Activated CD4-positive, alpha-beta T cell treated with anti-CD3 and anti-CD28 coated beads for 48 hours (primary cell): ENCODE measurements around the gene WDR55.
A peak's percentile ranks its signal among the peaks of the same experiment; 100 is the strongest.
"Not testable (repeated sequence)": the region's sequence is repeated elsewhere in the genome, so short reads cannot be mapped to it uniquely, and the experiment has no call there.

Source experiments
- DNase-seq: peaks from one replicate; pipeline ENCODE4 v3.0.0-alpha.2; 2020

Gene WDR55

DNA sequence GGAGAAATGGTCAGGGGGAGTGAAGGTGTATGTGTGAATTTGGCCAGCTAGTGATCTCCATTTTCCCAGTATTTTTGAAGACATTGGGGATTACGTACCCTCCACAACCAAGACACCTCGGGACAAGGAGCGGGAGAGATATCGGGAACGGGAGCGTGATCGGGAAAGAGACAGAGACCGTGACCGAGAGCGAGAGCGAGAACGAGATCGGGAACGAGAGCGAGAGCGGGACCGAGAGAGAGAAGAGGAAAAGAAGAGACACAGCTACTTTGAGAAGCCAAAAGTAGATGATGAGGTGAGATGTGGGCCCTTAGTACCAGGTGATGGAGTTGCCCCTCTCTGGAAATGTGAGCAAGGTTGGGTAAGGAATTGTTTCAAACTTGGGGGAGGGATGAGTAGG lies 5.8 kb upstream of the WDR55 start:
- no peak for DNase-seq

- DNase-seq = not testable (repeated sequence)
Measured at GRCh38 chr5:140660371-140660770, 4.3 kb upstream of the WDR55 start.

GRCh38 chr5:140664030-140664358 lies 710 bp upstream of the WDR55 start:
- DNase-seq = no peak

DNA sequence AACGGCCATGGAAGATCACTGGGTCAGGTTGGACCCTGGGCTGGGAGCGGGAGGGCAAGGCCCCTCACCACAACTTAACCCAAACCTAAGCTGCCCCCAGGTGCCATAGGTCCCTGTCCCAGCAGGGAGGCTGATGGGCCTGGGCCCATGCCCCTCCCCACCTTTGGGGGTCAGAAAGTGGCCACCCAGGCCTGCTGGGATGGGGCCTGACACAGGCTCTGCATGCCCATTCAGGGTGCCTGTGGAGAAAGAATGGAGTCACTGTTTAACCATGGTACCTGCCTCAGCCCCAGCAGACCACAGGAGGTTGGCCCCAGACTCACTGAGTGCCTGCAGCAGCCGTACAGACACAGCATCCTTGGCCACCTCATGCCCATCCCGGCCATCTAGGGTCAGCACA lies 6.3 kb downstream of the WDR55 start:
- DNase-seq = not testable (repeated sequence)

DNA sequence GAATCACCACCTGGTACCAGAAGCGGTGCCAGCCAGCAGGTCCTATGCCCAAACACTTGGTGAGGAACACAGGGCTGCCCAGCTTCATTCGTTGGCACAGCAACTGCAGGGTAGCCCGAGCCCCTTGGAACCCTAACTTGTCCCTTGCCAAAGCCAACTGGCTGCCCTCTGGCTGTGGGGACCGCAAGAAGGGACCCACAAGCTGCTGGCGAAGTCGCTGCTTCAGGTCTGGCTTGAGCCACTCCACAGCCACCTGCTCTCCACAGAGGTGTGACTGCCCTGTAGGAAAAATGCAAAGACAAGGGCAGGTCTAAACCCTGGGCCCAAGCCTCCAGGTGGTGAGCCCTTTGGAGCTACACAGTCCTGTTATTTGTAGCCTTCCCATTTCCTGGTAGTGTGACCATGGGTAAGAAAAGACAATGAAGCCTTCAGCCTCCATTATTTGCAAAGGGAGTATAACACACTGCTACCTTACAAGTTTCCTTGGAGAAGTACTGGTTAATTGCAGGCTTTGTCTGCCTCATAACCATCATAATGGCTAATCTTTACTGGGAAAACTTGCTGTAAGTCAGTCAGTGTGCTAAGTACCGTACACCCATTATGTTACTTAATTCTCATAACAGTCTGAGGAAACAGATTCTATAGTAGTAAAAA lies 6.9 kb downstream of the WDR55 start:
- no peak for DNase-seq

- no peak for DNase-seq
Measured at GRCh38 chr5:140672455-140673186, 7.9 kb downstream of the WDR55 start.

DNA sequence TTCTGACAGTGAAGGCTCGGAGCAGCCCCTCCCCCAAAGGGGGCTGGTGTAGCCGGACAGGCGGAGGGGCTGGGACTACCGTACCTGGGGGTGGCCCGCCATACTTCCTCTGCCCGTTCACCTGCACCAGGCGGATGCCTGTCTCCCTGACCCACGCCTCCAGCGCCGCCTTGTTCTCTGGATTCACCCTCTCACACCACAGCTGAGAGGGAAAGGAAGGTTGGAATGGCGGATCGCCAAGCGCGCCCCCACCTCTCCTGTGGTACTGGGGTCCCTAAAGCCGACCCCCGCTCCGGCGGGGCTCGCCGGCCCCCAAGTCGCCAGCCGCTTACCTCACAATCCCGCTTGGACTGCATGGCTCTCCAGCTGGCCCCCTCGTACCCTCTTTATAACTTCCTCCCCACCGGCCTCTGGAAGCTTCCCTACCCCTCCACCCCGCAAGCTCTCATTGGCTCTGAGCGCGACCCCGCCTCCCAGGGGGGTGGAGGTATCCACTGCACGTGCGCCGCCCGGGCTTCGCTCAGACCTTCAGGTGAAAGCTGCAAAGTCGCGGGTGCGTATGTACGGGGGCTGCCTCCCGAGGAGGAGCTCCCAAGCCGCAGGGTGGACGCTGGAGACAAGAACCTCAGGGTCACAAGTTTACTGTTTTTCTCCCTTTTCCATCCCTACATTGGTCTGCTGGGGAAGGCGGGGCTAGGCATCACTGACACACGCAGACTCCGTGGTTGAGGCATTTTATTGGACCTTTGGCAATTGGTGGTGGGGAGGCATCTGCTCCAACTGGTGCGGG lies 8.7 kb downstream of the WDR55 start, which contains the start of gene DND1:
TSS of gene DND1 (minus strand) at position 390 of the 790 bp plus-strand sequence. CDS start at position 356, 34 bp downstream.
- no peak for DNase-seq

DNA sequence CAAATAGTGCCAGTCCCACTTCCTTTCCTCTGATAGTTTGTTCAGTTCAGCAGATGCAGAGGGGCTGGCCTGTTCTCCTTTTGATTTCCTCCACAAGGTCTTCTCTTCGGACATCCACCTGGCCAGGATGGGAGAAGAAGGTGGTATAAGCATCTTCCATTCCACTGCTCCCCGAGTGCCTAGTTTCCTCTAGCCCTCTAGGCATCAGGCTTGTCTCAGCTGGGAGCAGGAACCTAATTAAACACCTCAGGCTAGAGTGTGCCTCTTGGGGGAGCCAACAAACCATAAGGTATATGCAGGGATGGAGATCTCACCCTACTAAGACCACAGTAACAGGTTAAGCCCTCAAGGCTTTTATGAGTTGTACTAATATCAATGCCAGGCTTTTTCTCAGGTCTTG lies 9.5 kb downstream of the WDR55 start:
- no peak for DNase-seq

DNA sequence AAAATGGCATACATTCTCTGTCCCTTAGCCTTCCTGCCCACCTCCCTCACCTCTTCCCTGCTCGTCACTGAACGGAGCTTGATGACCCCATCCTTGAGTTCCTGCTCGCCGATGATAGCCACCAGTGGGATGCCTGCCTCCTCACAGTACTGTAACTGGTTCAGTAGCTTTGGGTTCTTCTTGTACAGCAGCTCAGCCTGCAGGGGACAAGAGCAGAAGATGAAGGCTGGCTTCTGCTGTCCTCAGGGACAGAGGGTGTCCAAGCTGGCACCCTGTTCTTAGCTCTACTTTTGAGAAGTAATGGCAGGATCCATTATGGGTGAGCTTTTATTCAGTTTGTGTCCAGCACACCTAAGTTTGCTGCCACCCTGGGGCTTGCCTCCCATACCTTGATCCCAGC lies 9.9 kb downstream of the WDR55 start:
- DNase-seq = no peak

DNA sequence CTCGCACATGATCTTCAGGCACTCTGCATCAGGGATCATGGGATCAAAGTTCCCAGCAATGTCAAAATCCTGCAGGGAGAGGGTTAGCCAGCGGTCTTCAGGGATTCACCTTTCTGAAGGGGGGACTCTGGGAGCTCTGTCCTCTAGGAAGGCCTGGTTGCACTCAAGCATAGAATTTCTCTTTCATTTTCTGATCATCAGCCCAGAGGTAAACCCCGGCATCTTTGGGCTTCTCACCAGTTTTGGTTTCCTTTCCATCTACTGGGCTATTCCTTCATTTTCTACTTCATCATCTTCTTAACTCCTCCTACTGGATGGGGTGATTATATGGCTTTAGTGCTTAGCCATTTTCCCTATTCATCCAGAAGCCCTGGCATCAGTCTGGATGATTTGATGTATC lies 13.2 kb downstream of the WDR55 start:
- no peak for DNase-seq

GRCh38 chr5:140678993-140679392 lies 14.3 kb downstream of the WDR55 start:
- no peak for DNase-seq

- no peak for DNase-seq
Measured at GRCh38 chr5:140690376-140690932, 25.8 kb downstream of the WDR55 start.

DNA sequence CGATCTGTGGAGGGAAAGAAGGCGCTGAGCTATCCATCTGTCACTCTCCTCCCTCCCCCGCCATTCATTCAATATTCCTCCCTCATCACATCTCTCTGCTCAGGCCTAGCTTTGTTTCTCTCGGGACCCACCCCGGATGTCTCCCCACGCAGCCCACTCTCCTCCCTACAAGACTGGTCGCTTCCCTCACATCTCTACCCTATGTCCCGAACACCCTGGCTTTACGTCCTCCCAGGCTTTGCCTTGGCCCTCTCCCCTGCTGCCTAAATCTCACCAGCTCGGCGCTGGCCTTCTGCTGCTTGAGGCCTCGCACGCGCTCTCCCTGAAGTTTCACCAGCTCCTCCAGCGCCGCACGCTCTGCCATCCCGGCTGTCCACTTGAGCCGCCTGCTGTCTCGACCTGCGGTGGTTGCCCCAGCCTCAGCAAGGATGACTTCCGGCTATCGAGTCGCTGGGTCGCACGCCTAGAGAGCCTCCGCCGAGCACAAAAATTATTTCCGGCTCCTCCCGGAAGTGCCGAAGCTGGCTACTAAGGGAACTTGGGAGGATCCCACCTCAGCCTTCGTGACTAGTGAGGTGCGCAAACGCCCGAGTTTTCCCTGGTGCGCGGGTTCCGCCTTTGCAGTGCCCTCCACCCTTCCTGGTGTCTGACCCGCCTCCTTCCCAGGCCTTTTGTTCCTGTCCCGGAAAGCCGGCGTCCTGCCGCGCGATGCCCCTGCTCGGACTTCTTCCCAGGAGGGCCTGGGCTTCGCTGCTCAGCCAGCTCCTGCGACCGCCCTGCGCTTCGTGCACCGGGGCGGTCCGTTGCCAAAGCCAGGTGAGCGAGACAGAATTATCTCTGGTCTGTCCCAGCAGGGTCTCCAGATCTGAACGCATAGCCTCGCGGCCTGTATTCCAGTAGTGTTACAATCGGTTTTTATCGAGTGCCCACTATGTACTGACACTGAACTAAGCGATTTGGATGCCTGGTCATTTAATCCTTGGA lies 26.5 kb downstream of the WDR55 start, which contains the start of the genes HARS1 and HARS2:
TSS of gene HARS1 (minus strand) at position 430 of the 984 bp plus-strand sequence. CDS start at position 364, 66 bp downstream.
TSS of gene HARS2 (plus strand) at position 515 of the 984 bp plus-strand sequence. CDS start at position 709, 194 bp downstream.
- DNase-seq = peak; percentile 91

DNA sequence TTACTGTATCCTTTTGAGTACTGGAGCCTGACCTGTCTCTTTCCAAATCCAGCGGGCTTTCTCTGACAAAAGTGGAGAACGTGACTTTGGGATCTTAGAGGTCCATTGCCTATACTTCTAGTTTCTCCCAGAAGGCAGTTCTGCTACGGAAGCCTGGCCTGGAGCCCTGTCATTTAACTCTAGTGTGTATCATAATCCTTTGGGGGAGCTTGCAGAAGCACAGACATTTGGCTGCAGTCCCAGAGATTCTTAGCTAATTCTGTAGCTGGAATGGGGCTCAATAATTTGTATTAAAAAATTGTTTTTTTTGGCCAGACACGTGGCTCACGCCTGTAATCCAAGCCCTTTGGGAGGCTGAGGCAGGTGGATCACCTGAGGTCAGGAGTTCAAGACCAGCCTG lies 29.6 kb downstream of the WDR55 start:
- no peak for DNase-seq

GRCh38 chr5:140696891-140697492 lies 32.3 kb downstream of the WDR55 start:
- DNase-seq = no peak

GRCh38 chr5:140700177-140701144 lies 35.8 kb downstream of the WDR55 start, which contains the start of gene ZMAT2:
ZMAT2 (plus strand) TSS chr5:140700447; CDS start chr5:140700461, 14 bp downstream.
- DNase-seq = peak; percentile 95

GRCh38 chr5:140707812-140708211 lies 43.1 kb downstream of the WDR55 start:
- DNase-seq = no peak

DNA sequence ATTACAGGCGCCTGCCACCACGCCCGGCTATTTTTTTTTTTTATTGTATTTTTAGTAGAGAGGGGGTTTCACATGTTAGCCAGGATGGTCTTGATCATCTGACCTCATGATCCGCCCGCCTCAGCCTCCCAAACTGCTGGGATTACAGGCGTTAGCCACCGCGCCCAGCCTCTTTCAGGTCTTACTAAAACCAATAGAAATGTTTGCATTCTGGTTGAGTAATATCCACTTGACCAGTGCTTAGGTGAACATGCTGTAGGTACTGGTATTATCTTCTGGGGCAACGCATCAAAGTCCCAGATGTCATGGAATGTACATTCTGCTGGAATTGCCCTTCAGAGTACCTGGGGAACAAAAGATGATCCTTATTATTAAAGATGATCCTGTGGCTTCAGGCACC lies 44.1 kb downstream of the WDR55 start:
- not testable (repeated sequence) for DNase-seq

- peak; percentile 94 for DNase-seq
Measured at GRCh38 chr5:140710899-140711552, 46.3 kb downstream of the WDR55 start.

DNA sequence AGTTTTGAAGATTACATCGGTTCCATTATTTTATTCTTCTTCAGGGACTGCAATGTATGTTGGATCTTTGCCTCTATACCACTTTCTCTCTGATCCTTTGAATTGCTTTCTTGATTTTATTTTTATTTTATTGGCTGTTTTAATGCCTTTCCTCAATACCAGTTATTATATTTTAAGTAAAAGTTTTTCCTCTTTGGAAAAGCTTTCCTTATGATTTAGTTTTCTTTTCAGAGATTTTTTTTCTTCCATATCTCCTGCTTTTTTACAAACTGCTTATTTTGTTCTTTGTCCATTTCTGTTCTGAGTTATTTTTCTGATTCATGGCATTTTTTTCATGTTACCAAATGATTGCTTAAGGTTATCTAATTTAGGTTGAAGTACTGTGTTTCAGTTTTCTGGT lies 47.1 kb downstream of the WDR55 start:
- no peak for DNase-seq
